HFFc6 (cell line): Measurements from ENCODE around the gene C2CD5. TPM values are rescaled to one million over a fixed set of nuclear protein-coding genes. Genes with fewer than 3 reads are reported as not detected.

ENCODE experiments used
- DNase-seq: peaks from one replicate; pipeline ENCODE4 v3.0.0-alpha.2; 2018
- H3K27ac Mint-ChIP-seq: 2 replicates; pipeline ENCODE4 v1.8.0; 2020; ENCODE audit warnings: mild to moderate bottlenecking, mixed read lengths
- H3K27me3 Mint-ChIP-seq: 2 replicates; pipeline ENCODE4 v1.8.0; 2021; ENCODE audit warnings: mild to moderate bottlenecking, moderate library complexity, mixed read lengths; ENCODE audit not compliant: insufficient read depth
- H3K36me3 Mint-ChIP-seq: 2 replicates; pipeline ENCODE4 v1.8.0; 2021; ENCODE audit warnings: low read depth, mixed read lengths
- H3K4me1 Mint-ChIP-seq: 2 replicates; pipeline ENCODE4 v1.8.0; 2020; ENCODE audit warnings: low read depth, mixed read lengths
- H3K4me3 Mint-ChIP-seq: 2 replicates; pipeline ENCODE4 v1.8.0; 2020; ENCODE audit warnings: mild to moderate bottlenecking, moderate library complexity, mixed read lengths
- H3K9me3 Mint-ChIP-seq: 2 replicates; pipeline ENCODE4 v1.8.0; 2020; ENCODE audit warnings: mild to moderate bottlenecking, mixed read lengths
- total RNA-seq, 6 experiments: library from RNA; stranded (reverse); fragmentation: NEBNext Ultra II Directional; extraction: Animal tissue kit (Norgen Biotek cat#: 25700); gene quantifications; 2 replicates in 1 of 6; 3 replicates in 5 of 6; pipeline ENCODE4 v1.2.3, GENCODE V29; 2021
- TF ChIP-seq, protein P1 (sequence below): fragments of 200-600 bp; sonication (generic); IDR thresholded peaks from 2 replicates; pipeline ENCODE4 v1.5.0; 2021; ENCODE audit warnings: antibody characterized with exemption, mild to moderate bottlenecking

C2CD5 gene
- total RNA-seq, 6 experiments from 2014 or later: 17.7 to 23.1 (median 20.7) TPM

DNA sequence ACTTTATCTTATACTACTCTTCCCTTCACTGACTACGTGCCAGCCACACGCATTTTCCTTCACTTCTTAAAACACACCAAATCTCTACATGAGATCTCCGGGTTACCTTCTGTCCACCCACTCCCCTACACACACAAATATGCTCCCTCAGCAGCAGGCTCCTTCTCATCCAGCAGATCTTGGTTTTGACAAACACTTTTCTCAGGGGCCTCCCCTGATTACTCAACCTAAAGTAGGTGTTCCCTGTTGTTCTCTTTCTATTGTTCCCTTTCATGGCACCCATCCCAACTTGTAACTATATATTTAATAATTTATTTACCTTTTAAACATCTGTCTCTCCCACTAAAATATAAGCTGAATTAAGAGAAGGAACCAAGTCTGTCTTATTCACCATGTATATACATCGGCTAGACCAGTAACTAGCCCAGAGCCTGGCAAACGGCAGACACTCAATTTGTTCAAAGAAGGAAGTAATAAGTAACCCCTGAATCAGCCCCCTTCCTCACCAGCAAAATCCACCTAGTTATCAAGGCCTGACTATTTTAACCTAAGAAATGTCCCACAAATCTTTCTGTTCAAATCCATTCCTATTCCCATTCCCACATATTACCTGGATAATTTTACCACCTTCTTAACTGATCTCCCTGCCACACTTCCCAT is 2.7 kb downstream of the C2CD5 start:
- no peak overlapping the region for H3K4me3 Mint-ChIP-seq
- TF ChIP-seq, protein P1, sequence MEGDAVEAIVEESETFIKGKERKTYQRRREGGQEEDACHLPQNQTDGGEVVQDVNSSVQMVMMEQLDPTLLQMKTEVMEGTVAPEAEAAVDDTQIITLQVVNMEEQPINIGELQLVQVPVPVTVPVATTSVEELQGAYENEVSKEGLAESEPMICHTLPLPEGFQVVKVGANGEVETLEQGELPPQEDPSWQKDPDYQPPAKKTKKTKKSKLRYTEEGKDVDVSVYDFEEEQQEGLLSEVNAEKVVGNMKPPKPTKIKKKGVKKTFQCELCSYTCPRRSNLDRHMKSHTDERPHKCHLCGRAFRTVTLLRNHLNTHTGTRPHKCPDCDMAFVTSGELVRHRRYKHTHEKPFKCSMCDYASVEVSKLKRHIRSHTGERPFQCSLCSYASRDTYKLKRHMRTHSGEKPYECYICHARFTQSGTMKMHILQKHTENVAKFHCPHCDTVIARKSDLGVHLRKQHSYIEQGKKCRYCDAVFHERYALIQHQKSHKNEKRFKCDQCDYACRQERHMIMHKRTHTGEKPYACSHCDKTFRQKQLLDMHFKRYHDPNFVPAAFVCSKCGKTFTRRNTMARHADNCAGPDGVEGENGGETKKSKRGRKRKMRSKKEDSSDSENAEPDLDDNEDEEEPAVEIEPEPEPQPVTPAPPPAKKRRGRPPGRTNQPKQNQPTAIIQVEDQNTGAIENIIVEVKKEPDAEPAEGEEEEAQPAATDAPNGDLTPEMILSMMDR: no peak
- no peak overlapping the region; the same call in 1 of the 2 replicates for H3K27ac Mint-ChIP-seq
- peaks cover 47% of the 10 kb centered on the region for H3K4me1 Mint-ChIP-seq
- H3K27me3 Mint-ChIP-seq: no peaks in the 10 kb centered on the region; the same call in 1 of the 2 replicates
- H3K36me3 Mint-ChIP-seq: peaks cover 29% of the 10 kb centered on the region
- H3K9me3 Mint-ChIP-seq: no peaks in the 10 kb centered on the region
- DNase-seq: no peak

DNA sequence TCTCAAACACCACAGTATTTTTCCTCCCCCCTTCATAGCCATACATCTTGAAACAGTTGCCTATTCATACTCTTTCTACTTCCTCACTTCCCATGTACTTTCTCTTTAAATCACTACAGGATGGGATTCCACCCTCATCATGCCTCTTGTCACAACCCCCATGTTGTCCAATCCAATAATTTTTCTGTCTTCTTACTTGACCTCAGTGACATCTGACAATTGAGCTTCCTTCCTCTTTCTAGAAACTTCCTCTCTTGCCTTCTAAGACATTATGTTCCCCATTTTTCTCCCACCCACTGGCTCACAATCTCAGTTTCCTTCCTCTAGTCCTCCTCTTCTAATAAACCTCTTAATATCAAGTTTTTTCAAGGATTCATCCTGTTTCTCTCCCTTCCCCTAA is 5.3 kb downstream of the C2CD5 start:
- no peak for DNase-seq
- Mint-ChIP-seq H3K27me3 (no peaks in the 10 kb centered on the region; the same call in 1 of the 2 replicates), H3K4me3 (no peak overlapping the region), H3K4me1 (peaks cover 41% of the 10 kb centered on the region), H3K36me3 (peaks cover 24% of the 10 kb centered on the region), H3K9me3 (no peaks in the 10 kb centered on the region), H3K27ac (no peak overlapping the region)
- TF ChIP-seq, protein P1: no peak

DNA sequence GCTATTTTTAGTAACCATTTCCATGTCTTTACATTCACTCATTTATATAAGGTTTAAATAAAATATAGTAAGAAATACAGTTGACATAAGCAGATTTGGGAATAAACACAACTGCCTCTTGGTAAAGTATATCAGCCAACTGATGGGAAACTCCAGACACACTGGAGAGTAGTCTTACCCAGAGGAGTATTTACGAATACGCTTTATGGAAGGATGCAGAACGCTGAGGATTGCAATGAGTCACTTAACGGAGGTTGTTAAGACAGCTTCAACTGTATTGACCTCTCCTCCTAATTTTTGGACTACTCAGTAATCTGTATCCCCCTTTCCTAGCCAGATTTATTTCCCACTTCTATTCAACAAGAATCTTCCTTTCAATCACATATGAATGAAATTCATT is 6.0 kb downstream of the C2CD5 start:
- peaks cover 29% of the 10 kb centered on the region for H3K36me3 Mint-ChIP-seq
- no peaks in the 10 kb centered on the region for H3K9me3 Mint-ChIP-seq
- H3K4me1 Mint-ChIP-seq: peaks cover 37% of the 10 kb centered on the region
- H3K27me3 Mint-ChIP-seq: no peaks in the 10 kb centered on the region
- no peak overlapping the region for H3K27ac Mint-ChIP-seq
- DNase-seq: no peak
- TF ChIP-seq, protein P1: no peak
- no peak overlapping the region for H3K4me3 Mint-ChIP-seq

DNA sequence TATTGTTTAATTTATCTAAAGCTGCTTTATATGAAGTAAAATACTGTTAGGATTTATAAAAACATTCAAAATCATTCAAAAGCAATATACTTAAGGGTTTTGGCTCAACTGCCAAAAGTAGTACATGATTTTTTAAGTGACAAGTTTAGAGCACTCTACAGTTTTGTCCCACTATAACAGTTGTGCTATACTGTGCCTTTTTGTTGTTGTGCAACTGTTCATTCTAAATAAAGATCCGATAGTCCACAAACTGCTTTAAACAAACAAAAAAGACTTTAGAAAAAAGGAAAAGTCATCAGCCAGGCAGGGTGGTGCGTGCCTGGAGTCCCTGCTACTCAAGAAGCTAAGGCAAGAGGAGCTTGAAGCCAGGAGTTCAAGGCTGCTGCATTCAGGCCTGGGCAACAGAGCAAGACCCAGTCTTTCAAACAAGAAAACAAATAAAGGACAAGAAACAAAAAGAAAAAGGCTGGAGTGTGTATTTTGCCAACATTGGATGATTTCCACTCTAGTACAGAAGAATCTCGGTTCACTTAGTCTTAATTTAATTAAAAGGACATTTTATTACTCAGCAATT is 7.3 kb downstream of the C2CD5 start:
- TF ChIP-seq, protein P1: no peak
- H3K4me1 Mint-ChIP-seq: peaks cover 25% of the 10 kb centered on the region
- peaks cover 40% of the 10 kb centered on the region for H3K36me3 Mint-ChIP-seq
- H3K27me3 Mint-ChIP-seq: no peaks in the 10 kb centered on the region
- no peak overlapping the region for H3K4me3 Mint-ChIP-seq
- H3K9me3 Mint-ChIP-seq: no peaks in the 10 kb centered on the region
- DNase-seq: no peak
- no peak overlapping the region for H3K27ac Mint-ChIP-seq

DNA sequence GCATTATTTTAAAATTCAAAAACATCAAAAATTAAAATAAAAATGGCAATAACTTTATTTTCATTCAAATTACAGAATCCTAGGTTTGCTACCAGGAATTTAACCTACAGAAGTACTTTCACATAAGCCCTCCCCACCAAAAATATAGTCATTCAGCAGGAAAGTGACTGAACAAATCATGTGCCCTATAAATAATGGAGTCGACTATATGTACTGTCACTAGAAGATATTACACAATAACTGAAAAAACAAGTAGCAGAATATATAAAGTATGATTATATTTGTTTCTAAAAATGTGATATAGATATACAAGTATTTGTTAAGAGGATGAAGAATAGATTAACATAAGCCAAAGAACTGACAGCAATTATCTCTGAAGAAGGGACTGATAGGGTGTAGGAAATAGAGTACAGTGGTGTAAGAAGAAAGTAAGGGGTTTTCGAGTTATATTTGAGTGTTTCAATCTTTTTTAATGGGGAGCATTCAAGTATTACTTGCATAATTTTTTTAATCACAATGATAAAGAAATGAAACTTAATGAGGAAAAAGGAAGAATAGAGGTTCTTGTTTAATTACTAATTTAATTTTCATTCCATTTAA is 7.9 kb downstream of the C2CD5 start:
- no peaks in the 10 kb centered on the region for H3K27me3 Mint-ChIP-seq
- no peak overlapping the region for H3K4me3 Mint-ChIP-seq
- 0 out of 2 replicates have a peak, but pooled peaks cover 4% of the 10 kb centered on the region for H3K9me3 Mint-ChIP-seq
- H3K36me3 Mint-ChIP-seq: peaks cover 41% of the 10 kb centered on the region
- no peak for DNase-seq
- H3K4me1 Mint-ChIP-seq: peaks cover 19% of the 10 kb centered on the region
- no peak overlapping the region for H3K27ac Mint-ChIP-seq
- TF ChIP-seq, protein P1: no peak
